Chondrocyte (in vitro differentiated cells): ENCODE measurements around the gene GLUL. TPM values are rescaled to one million over a fixed set of nuclear protein-coding genes. Genes with fewer than 3 reads are reported as not detected.

Experiments
- DNase-seq: peaks from one replicate; pipeline ENCODE4 v3.0.0; 2021; ENCODE audit warnings: mixed read lengths, low spot score
- H3K27ac Mint-ChIP-seq: one replicate; pipeline ENCODE4 v1.8.0; 2021; ENCODE audit warnings: mild to moderate bottlenecking, moderate library complexity, mixed read lengths; ENCODE audit not compliant: unreplicated experiment
- H3K27me3 Mint-ChIP-seq: 2 replicates; pipeline ENCODE4 v1.8.0; 2021; ENCODE audit warnings: low read depth, mixed read lengths
- H3K36me3 Mint-ChIP-seq: 2 replicates; pipeline ENCODE4 v1.8.0; 2021; ENCODE audit warnings: low read depth, mixed read lengths
- H3K4me1 Mint-ChIP-seq: 2 replicates; pipeline ENCODE4 v1.8.0; 2021; ENCODE audit warnings: low read depth, mild to moderate bottlenecking, mixed read lengths
- H3K4me3 Mint-ChIP-seq: one replicate; pipeline ENCODE4 v1.8.0; 2021; ENCODE audit warnings: mild to moderate bottlenecking, moderate library complexity, mixed read lengths; ENCODE audit not compliant: unreplicated experiment
- H3K9me3 Mint-ChIP-seq: 2 replicates; pipeline ENCODE4 v1.8.0; 2021; ENCODE audit warnings: low read depth, mixed read lengths
- total RNA-seq: library from RNA; stranded (reverse); gene quantifications from 3 replicates; pipeline ENCODE4 v1.2.1, GENCODE V29; 2021
- TF ChIP-seq, protein P1 (sequence below): fragments of 200-600 bp; sonication (generic); IDR thresholded peaks from 2 replicates; pipeline ENCODE4 v1.5.0; 2021; ENCODE audit warnings: antibody characterized with exemption, mild to moderate bottlenecking, moderate library complexity

The GLUL gene
- total RNA-seq, 1 donor from 2014 or later: 94.4 TPM

DNA sequence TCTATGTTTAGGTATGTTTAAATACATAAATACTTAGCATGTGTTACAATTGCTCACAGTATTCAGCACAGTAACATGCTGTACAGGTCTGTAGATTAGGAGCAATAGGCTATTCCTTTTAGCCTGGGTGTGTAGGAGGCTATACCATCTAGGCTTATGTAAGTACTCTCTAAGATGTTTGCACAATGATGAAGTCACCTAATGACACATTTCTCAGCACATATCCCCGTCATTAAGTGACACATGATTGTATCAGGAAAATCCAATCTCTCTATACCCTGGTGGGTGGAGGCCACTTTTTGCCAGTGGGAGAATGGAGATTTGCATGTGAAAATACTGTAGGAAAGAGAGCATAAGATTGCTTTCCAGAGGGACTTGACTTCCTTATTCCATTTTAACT lies 14.4 kb upstream of the GLUL start:
- Mint-ChIP-seq H3K36me3 (peaks cover 4% of the 10 kb centered on the region), H3K9me3 (peaks cover 6% of the 10 kb centered on the region), H3K27ac (no peak overlapping the region), H3K4me1 (no peaks in the 10 kb centered on the region), H3K27me3 (peaks cover 31% of the 10 kb centered on the region), H3K4me3 (no peak overlapping the region)
- no peak for DNase-seq
- TF ChIP-seq, protein P1, sequence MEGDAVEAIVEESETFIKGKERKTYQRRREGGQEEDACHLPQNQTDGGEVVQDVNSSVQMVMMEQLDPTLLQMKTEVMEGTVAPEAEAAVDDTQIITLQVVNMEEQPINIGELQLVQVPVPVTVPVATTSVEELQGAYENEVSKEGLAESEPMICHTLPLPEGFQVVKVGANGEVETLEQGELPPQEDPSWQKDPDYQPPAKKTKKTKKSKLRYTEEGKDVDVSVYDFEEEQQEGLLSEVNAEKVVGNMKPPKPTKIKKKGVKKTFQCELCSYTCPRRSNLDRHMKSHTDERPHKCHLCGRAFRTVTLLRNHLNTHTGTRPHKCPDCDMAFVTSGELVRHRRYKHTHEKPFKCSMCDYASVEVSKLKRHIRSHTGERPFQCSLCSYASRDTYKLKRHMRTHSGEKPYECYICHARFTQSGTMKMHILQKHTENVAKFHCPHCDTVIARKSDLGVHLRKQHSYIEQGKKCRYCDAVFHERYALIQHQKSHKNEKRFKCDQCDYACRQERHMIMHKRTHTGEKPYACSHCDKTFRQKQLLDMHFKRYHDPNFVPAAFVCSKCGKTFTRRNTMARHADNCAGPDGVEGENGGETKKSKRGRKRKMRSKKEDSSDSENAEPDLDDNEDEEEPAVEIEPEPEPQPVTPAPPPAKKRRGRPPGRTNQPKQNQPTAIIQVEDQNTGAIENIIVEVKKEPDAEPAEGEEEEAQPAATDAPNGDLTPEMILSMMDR: no peak

DNA sequence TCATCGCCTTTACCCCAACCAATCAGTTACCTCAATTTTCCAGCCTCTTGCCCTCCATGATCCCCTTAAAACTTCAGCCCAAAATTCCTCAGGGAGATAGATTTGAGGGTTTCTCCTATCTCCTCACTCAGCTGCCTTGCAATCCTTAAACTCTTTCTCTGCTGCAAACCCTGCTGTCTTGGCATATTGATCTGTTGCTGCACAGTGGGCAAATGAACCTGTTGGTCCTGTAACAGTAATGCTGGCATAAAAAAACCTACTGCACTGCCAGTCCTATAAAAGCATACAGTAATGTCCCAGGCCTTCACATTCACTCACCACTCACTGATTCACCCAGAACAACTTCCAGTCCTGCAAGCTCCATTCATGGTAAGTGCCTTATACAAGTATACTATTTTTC lies 14.0 kb upstream of the GLUL start:
- Mint-ChIP-seq H3K4me1 (no peaks in the 10 kb centered on the region), H3K4me3 (no peak overlapping the region), H3K36me3 (peaks cover 4% of the 10 kb centered on the region), H3K27me3 (peaks cover 31% of the 10 kb centered on the region), H3K9me3 (peaks cover 6% of the 10 kb centered on the region), H3K27ac (no peak overlapping the region)
- DNase-seq: no peak
- TF ChIP-seq, protein P1: no peak

- no peaks in the 10 kb centered on the region for H3K4me1 Mint-ChIP-seq
- DNase-seq: no peak
- H3K36me3 Mint-ChIP-seq: peaks cover 4% of the 10 kb centered on the region
- no peak overlapping the region for H3K27ac Mint-ChIP-seq
- TF ChIP-seq, protein P1: peak; percentile 8
- peaks cover 6% of the 10 kb centered on the region for H3K9me3 Mint-ChIP-seq
- H3K4me3 Mint-ChIP-seq: no peak overlapping the region
- peaks cover 31% of the 10 kb centered on the region for H3K27me3 Mint-ChIP-seq
Observed at GRCh38 chr1:182404781-182405180, 13.2 kb upstream of the GLUL start.

DNA sequence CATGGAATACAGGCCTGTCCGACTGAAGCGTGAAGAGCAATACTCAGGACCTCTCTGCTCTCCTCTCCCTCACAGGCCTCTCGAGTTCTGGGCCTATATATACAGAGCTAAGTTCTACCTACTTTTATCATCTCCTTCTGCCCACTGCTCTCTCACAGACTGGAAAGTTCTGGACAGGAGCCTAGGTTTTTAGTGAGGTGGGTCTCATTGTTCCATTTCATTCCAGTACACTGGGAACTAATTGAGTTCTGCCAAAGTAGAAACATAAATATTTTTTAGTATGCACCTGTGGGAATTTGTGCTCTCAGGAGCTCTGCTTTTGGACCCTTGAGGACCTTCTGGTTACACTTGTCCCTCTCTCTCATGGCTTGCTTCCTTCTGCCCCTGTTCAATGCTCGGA lies 9.0 kb upstream of the GLUL start, which contains the start of gene TEDDM1:
TSS of gene TEDDM1 (minus strand) at position 101 of the 400 bp plus-strand sequence. CDS start 182 bp downstream, outside the sequence.
- H3K27ac Mint-ChIP-seq: no peak within 1 kb of the TSS
- peaks cover 4% of the 10 kb centered on the region for H3K9me3 Mint-ChIP-seq
- H3K4me3 Mint-ChIP-seq: no peak within 1 kb of the TSS
- H3K4me1 Mint-ChIP-seq: peaks cover 10% of the 10 kb centered on the region
- peaks cover 18% of the 10 kb centered on the region for H3K27me3 Mint-ChIP-seq
- TF ChIP-seq, protein P1: no peak
- H3K36me3 Mint-ChIP-seq: peaks cover 2% of the 10 kb centered on the region
- DNase-seq: no peak

DNA sequence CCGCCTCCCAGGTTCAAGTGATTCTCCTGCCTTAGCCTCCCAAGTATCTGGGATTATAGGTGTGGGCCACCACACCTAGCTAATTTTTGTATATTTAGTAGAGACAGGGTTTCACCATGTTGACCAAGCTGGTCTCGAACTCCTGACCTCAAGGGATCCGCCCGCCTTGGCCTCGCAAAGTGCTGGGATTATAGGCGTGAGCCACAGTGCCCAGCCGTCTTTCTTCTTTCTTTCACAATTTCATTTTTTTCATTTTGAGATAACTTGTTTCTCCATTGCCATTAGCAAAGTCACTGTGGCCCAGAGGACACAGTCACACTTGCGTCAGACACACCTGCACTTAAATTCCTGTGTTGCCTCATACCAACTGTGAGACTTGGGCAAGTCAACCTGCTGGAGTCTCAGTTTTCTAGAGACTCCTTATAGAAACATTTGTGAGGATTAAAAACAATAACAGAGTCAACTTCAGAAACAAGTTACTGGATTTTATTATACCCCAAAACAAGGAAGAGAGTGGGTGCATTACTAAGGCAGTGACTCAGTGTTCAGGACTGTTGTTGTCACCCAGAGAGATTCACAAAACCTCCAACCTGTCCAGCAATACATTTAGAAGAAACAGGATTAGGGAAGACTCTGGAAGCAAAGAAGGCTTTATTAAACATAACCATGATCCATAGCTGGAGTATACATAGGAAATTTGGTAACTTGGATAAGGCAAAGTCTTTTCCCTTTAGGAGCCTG lies 6.2 kb upstream of the GLUL start:
- Mint-ChIP-seq H3K27ac (no peak overlapping the region), H3K4me1 (peaks cover 10% of the 10 kb centered on the region), H3K4me3 (no peak overlapping the region), H3K36me3 (no peaks in the 10 kb centered on the region), H3K9me3 (no peaks in the 10 kb centered on the region), H3K27me3 (peaks cover 3% of the 10 kb centered on the region)
- DNase-seq: no peak
- TF ChIP-seq, protein P1: no peak
